Measurements from ENCODE around the gene OVOL1.

- TF ChIP-seq CTCF (conservative IDR thresholded peaks at IDR 0.05) (no peak), EZH2 (IDR thresholded peaks at IDR 0.05; ENCODE audit: low read depth) (no peak)
Observed at GRCh38 chr11:65829459-65829858, 42.6 kb downstream of the OVOL1 start.
